Activated naive CD4-positive, alpha-beta T cell treated with anti-CD3 and anti-CD28 coated beads for 36 hours (primary cell): ENCODE data around the gene PHYKPL. TPM values are rescaled to one million over a fixed set of nuclear protein-coding genes. Genes with fewer than 3 reads are reported as not detected.

Experiments used
- total RNA-seq, 2 experiments: library from RNA; stranded (reverse); gene quantifications; one replicate each; pipeline ENCODE4 v1.2.3, GENCODE V29; 2021

PHYKPL gene
- total RNA-seq, 2 experiments from 2014 or later: 50.9 to 51.2 TPM

Other genes with a start within 250 kb of the PHYKPL start
- not detected for gene PROP1, start 236.6 kb downstream of the PHYKPL start, total RNA-seq
- gene N4BP3, start 119.3 kb downstream of the PHYKPL start, total RNA-seq: 1 to 10 TPM; 1.4 to 1.6 TPM
- 10 to 100 TPM; 26.0 to 26.7 TPM for gene RMND5B, start 101.8 kb downstream of the PHYKPL start, total RNA-seq
- gene NHP2, start 78.9 kb downstream of the PHYKPL start, total RNA-seq: 100 to 1,000 TPM; 289 to 298 TPM
- gene GMCL2, start 45.4 kb downstream of the PHYKPL start, total RNA-seq: not detected
- 100 to 1,000 TPM; 251 to 262 TPM for gene HNRNPAB, start 28.3 kb downstream of the PHYKPL start, total RNA-seq